SW480 (cell line): ENCODE data around the gene GSK3A.

Experiments used
- DNase-seq: peaks from one replicate; pipeline ENCODE4 v3.0.0-alpha.2; 2016; ENCODE audit warnings: low spot score

Gene GSK3A

GRCh38 chr19:42248270-42249148 lies 6.1 kb upstream of the GSK3A start:
- no peak for DNase-seq

GRCh38 chr19:42247640-42248199 lies 5.3 kb upstream of the GSK3A start:
- DNase-seq, result no peak

- no peak for DNase-seq
These were observed 4.7 kb upstream of the GSK3A start for GRCh38 chr19:42246922-42247639.

- DNase-seq, result no peak
These were observed 3.9 kb upstream of the GSK3A start for GRCh38 chr19:42246143-42246921.

GRCh38 chr19:42245231-42245630 lies 2.8 kb upstream of the GSK3A start:
- no peak for DNase-seq

- DNase-seq, result peak; percentile 97
These were observed 2.2 kb upstream of the GSK3A start for GRCh38 chr19:42244347-42245220.

- DNase-seq, result no peak
These were observed 312 bp downstream of the GSK3A start for GRCh38 chr19:42242069-42242511.

- DNase-seq, result no peak
These were observed 1.1 kb downstream of the GSK3A start for GRCh38 chr19:42241279-42241678.

- DNase-seq, result no peak
These were observed 2.7 kb downstream of the GSK3A start for GRCh38 chr19:42239544-42240220.

- no peak for DNase-seq
These were observed 7.2 kb downstream of the GSK3A start for GRCh38 chr19:42235181-42235580.

GRCh38 chr19:42234364-42234763 lies 8.0 kb downstream of the GSK3A start:
- DNase-seq, result no peak

GRCh38 chr19:42233678-42234292 lies 8.6 kb downstream of the GSK3A start:
- no peak for DNase-seq

GRCh38 chr19:42233106-42233505 lies 9.3 kb downstream of the GSK3A start:
- no peak for DNase-seq

- no peak for DNase-seq
These were observed 10.0 kb downstream of the GSK3A start for GRCh38 chr19:42232435-42232834.

- no peak for DNase-seq
These were observed 11.8 kb downstream of the GSK3A start for GRCh38 chr19:42230571-42230970.

- DNase-seq, result no peak
These were observed 12.5 kb downstream of the GSK3A start for GRCh38 chr19:42229855-42230351.

- DNase-seq, result no peak
These were observed 13.0 kb downstream of the GSK3A start for GRCh38 chr19:42229301-42229854.

GRCh38 chr19:42228641-42229040 lies 13.8 kb downstream of the GSK3A start:
- no peak for DNase-seq

- DNase-seq, result no peak
These were observed 15.5 kb downstream of the GSK3A start for GRCh38 chr19:42226886-42227285.
